Muscle layer of duodenum (tissue), 2 donors: ENCODE measurements around the gene NFIB.

Experiments
- H3K27ac ChIP-seq: one replicate; pipeline ENCODE4 v1.7.0; 2013; ENCODE audit warnings: mild to moderate bottlenecking, low read length
- H3K27me3 ChIP-seq: one replicate; pipeline ENCODE4 v1.7.0; 2013; ENCODE audit warnings: low read depth, mild to moderate bottlenecking, control low read depth, low read length
- H3K36me3 ChIP-seq, 2 donors: one replicate each; pipeline ENCODE4 v1.7.0; 2013; ENCODE audit warnings: low read length in 2 of 2, control low read depth in 1 of 2, mild to moderate bottlenecking in 1 of 2; ENCODE audit not compliant: insufficient read depth in 2 of 2, control insufficient read depth in 1 of 2
- H3K4me1 ChIP-seq, 2 donors: one replicate each; pipeline ENCODE4 v1.7.0; 2013; ENCODE audit warnings: low read length in 2 of 2, mild to moderate bottlenecking in 2 of 2, control low read depth in 1 of 2, moderate library complexity in 1 of 2; ENCODE audit not compliant: insufficient read depth in 2 of 2, control insufficient read depth in 1 of 2
- H3K4me3 ChIP-seq, 2 donors: one replicate each; pipeline ENCODE4 v1.7.0; 2013; ENCODE audit warnings: low read length in 2 of 2, low read depth in 1 of 2, mild to moderate bottlenecking in 1 of 2
- H3K9me3 ChIP-seq, 2 donors: one replicate each; pipeline ENCODE4 v1.7.0; 2013; ENCODE audit warnings: low read length in 2 of 2, control low read depth in 1 of 2, mild to moderate bottlenecking in 1 of 2; ENCODE audit not compliant: control insufficient read depth in 1 of 2
- donor health status: healthy.

NFIB gene

GRCh38 chr9:14151451-14151850 lies 162.5 kb downstream of the NFIB start:
- Histone ChIP-seq H3K4me1 (peaks cover 0 to 3% of the 10 kb centered on the region in 2 donors), H3K9me3 (no peaks in the 10 kb centered on the region), H3K27me3 (no peaks in the 10 kb centered on the region), H3K4me3 (no peak overlapping the region), H3K36me3 (no peaks in the 10 kb centered on the region), H3K27ac (no peak overlapping the region)

GRCh38 chr9:14148501-14149103 lies 165.3 kb downstream of the NFIB start:
- Histone ChIP-seq H3K36me3 (peaks cover 0 to 7% of the 10 kb centered on the region in 2 donors), H3K9me3 (no peaks in the 10 kb centered on the region), H3K27ac (no peak overlapping the region), H3K4me1 (peaks cover 0 to 9% of the 10 kb centered on the region in 2 donors), H3K4me3 (no peak overlapping the region), H3K27me3 (no peaks in the 10 kb centered on the region)

- H3K27ac ChIP-seq: no peak overlapping the region
- H3K27me3 ChIP-seq: no peaks in the 10 kb centered on the region
- H3K4me3 ChIP-seq: no peak overlapping the region
- peaks cover 0 to 7% of the 10 kb centered on the region in 2 donors for H3K36me3 ChIP-seq
- H3K4me1 ChIP-seq: peaks cover 0 to 9% of the 10 kb centered on the region in 2 donors
- no peaks in the 10 kb centered on the region for H3K9me3 ChIP-seq
Measured at GRCh38 chr9:14147738-14148137, 166.2 kb downstream of the NFIB start.

- Histone ChIP-seq H3K4me3 (no peak overlapping the region), H3K4me1 (peaks cover 0 to 6% of the 10 kb centered on the region in 2 donors), H3K27me3 (no peaks in the 10 kb centered on the region), H3K27ac (no peak overlapping the region), H3K9me3 (no peaks in the 10 kb centered on the region), H3K36me3 (peaks cover 0 to 7% of the 10 kb centered on the region in 2 donors)
Measured at GRCh38 chr9:14146201-14146874, 167.6 kb downstream of the NFIB start.

- H3K4me1 ChIP-seq: peaks cover 0 to 6% of the 10 kb centered on the region in 2 donors
- H3K9me3 ChIP-seq: no peaks in the 10 kb centered on the region
- H3K27me3 ChIP-seq: no peaks in the 10 kb centered on the region
- no peak overlapping the region for H3K27ac ChIP-seq
- no peak overlapping the region for H3K4me3 ChIP-seq
- peaks cover 0 to 7% of the 10 kb centered on the region in 2 donors for H3K36me3 ChIP-seq
Measured at GRCh38 chr9:14144215-14144614, 169.7 kb downstream of the NFIB start.

- Histone ChIP-seq H3K36me3 (peaks cover 0 to 7% of the 10 kb centered on the region in 2 donors), H3K27ac (no peak overlapping the region), H3K4me3 (no peak overlapping the region), H3K9me3 (no peaks in the 10 kb centered on the region), H3K27me3 (no peaks in the 10 kb centered on the region), H3K4me1 (peaks cover 0 to 9% of the 10 kb centered on the region in 2 donors)
Measured at GRCh38 chr9:14141699-14142098, 172.2 kb downstream of the NFIB start.

GRCh38 chr9:14140096-14140697 lies 173.7 kb downstream of the NFIB start:
- Histone ChIP-seq H3K9me3 (no peaks in the 10 kb centered on the region), H3K36me3 (peaks cover 0 to 7% of the 10 kb centered on the region in 2 donors), H3K4me1 (peaks cover 0 to 9% of the 10 kb centered on the region in 2 donors), H3K27me3 (no peaks in the 10 kb centered on the region), H3K4me3 (no peak overlapping the region), H3K27ac (no peak overlapping the region)

GRCh38 chr9:14139287-14139686 lies 174.7 kb downstream of the NFIB start:
- no peak overlapping the region for H3K4me3 ChIP-seq
- no peak overlapping the region for H3K27ac ChIP-seq
- no peaks in the 10 kb centered on the region for H3K27me3 ChIP-seq
- H3K4me1 ChIP-seq: peaks cover 0 to 4% of the 10 kb centered on the region in 2 donors
- no peaks in the 10 kb centered on the region for H3K9me3 ChIP-seq
- peaks cover 0 to under 1% of the 10 kb centered on the region in 2 donors for H3K36me3 ChIP-seq

GRCh38 chr9:14136646-14137370 lies 177.1 kb downstream of the NFIB start:
- Histone ChIP-seq H3K4me3 (no peak overlapping the region), H3K4me1 (peaks cover 0 to 15% of the 10 kb centered on the region in 2 donors), H3K27ac (no peak overlapping the region), H3K9me3 (no peaks in the 10 kb centered on the region), H3K36me3 (no peaks in the 10 kb centered on the region), H3K27me3 (no peaks in the 10 kb centered on the region)

- H3K4me3 ChIP-seq: no peak overlapping the region
- H3K9me3 ChIP-seq: no peaks in the 10 kb centered on the region
- no peak overlapping the region for H3K27ac ChIP-seq
- peaks cover 0 to 15% of the 10 kb centered on the region in 2 donors for H3K4me1 ChIP-seq
- H3K36me3 ChIP-seq: no peaks in the 10 kb centered on the region
- H3K27me3 ChIP-seq: no peaks in the 10 kb centered on the region
Measured at GRCh38 chr9:14136047-14136635, 177.8 kb downstream of the NFIB start.

- Histone ChIP-seq H3K4me1 (peaks cover 0 to 16% of the 10 kb centered on the region in 2 donors), H3K27ac (no peak overlapping the region)
Measured at GRCh38 chr9:14135421-14135820, 178.5 kb downstream of the NFIB start.

More at GRCh38 chr9:14135421-14135820, 178.5 kb downstream of the NFIB start:
- no peak overlapping the region for H3K4me3 ChIP-seq
- no peaks in the 10 kb centered on the region for H3K9me3 ChIP-seq
- no peaks in the 10 kb centered on the region for H3K27me3 ChIP-seq
- H3K36me3 ChIP-seq: no peaks in the 10 kb centered on the region
